ENCODE data around the gene RHOT2. TPM values are rescaled to one million over a fixed set of nuclear protein-coding genes. Genes with fewer than 3 reads are reported as not detected.
"Not testable (repeated sequence)": the region's sequence is repeated elsewhere in the genome, so short reads cannot be mapped to it uniquely, and the experiment has no call there.

Gene RHOT2
- polyA plus RNA-seq, 1 donor = 58.3 TPM

DNA sequence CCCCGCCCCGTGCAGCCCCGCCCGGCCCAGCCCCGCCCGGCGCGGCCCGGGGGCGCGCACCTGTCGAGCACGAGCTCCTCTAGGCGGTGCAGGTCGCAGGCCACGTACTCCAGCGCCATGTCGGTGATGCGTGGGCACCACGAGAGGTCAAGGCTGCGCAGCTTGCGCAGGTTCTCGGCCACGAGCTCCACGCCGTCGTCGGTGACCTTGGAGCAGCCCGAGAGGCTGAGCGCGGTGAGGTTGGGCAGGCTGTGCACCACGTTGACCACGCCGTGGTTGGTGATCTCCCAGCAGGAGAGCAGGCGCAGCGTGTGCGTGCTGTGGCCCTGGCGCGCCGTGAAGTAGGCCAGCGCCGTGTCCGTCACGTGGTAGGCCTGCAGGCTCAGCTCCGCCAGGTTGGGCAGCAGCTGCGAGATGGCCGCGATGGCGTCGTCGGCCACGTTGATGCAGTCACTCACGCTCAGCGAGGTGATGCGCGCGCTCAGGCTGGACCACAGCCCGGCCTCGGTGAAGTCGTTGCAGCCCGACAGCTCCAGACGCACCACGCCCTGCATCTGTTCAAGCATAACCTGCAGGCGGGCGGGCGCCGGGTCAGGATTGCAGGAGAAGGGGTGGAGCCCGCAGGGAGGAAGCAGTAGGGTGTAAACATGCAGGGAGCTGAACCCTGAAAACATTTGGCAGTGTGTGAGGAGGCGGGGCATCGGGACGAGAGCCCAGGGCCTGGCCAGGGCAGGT lies 27.6 kb downstream of the RHOT2 start:
- no peak for DNase-seq (ENCODE audit: low read depth)

DNA sequence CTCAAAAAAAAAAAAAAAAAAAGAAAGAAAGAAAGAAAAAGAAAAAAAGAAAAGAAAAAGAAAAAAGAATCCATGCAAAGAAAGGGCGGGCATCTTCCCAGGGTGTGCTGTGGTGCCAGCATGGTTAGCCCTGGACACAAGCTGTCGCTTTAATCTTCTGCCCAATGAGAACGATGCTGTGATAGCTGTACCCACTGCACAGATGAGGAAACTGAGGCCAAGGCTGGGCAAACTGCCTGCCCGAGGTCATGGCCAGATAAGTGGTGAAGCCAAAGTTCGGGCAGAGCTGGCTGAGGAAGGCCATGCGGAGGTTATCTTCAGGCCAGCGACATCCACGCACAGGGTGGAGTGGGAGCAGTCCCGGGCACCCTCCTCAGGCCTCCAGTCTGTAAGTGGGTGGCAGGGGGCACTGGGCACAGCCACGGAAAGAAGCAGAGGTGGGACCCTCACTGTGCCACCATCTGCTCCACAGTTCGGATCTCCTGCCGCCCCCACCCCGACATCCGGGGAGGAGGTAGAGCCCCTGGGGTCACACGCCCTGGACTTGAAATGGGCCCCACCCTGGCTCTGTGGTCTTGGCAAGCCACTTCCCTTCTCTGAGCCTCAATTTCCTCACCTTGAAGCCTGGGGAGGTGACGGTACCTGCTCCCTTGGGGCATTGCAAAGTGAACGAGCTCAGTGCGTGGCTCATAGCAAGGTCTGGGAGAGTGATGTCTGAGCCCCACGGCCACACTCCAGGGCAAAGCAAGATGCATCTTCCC lies 31.2 kb downstream of the RHOT2 start:
- no peak for DNase-seq (ENCODE audit: low read depth)

DNA sequence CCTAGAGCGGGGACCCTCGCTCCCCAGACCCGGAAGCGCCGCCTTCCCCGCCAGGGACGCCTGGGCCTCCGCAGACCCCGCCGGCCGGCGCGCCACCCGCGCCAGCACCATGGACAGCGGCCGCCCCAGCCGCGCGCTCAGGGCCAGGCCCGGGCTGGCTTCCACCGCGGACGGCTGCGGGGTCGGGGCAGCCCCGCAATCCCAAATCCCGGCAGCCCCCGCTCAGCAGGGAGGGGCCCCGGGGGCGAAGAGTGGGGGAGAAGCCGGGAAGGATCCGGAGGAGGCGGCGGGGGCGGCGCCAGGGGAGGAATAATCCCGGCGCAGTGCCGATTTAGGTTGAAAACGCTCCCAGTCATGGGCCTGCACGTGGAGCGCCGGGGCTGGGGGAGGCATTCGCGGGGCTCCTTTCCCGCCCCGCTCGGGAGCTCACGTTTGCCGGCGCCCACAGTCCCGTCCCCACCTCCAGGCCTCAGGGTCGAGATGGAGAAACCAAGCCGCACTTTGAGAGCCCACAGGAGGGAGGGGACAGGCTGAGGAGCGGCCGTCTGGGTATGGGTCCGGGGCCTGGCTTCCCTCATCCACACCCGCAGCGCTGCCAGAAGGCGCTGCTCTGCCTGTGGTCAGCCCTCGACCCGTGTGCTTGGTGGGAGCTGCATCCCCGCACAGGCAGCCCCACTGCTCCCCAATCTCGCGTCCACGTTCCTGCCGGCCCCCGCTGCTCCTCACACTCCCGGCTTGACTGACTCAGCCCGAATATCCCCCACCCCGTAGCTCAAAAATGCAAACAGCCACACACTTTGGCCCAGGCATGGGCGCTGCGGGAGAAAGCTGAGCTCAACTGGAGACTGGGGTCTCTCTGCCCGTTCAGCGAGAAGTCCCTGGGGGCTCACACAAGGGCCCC lies 33.0 kb downstream of the RHOT2 start:
- no peak for DNase-seq (ENCODE audit: low read depth)

DNA sequence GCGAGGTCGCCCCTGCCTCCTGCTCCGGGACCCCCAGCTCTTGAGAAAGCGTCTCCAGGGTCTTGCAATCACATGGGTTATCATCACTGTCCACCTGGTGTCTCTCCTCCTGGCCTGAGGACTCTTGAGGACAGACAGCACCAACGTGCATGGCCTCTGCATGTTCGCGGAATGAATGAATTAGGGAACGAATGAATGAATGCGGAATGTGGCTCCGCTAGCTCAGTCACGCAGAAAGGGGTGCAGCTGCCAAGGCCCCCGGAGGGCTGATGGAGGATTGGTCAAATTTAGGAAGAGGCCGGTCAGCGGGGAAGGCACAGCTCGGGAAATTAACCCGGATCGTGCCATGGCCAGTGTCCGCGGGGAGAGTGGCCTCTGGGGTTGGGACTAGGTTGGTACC lies 34.4 kb downstream of the RHOT2 start:
- no peak for DNase-seq (ENCODE audit: low read depth)

DNA sequence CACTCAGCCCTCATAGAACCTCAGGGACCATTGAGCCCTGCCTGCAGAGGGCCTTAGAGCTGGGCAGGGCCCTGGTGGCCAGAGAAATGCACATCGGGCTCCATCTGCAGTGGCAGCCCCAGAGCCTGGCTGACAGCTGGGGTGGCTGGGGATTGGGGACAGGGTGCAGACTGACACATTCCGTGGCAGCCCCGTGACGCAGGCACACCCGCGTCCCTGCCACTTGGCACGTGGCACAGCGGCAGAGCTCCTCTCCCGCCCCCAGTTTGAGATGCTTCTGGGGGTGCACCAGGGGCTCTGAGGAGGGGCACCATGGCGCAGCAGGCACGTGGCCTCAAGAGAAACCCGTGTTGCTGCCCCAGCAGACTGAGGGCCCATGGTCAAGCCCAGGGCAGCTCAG lies 35.5 kb downstream of the RHOT2 start:
- no peak for DNase-seq (ENCODE audit: low read depth)

DNA sequence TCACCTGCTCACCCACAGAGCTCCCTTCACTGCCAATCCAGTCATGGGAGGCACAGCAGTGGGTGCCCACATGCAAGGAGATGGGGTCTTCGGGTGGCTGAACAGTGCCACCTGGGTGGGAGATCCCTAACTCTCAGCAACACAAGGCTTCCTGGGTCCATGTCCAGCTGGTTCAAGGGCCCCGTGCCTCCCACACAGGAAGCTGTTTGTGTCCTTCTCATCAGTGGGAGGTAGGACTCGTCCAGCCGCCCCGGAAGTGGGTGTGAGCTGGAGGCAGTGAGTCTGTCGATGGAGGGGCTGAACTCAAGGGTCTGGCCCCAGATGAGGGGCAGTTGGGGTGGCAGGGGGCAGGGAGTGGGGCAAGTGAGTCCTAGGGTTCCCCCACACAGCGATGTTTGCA lies 36.1 kb downstream of the RHOT2 start:
- DNase-seq (ENCODE audit: low read depth) = no peak

DNA sequence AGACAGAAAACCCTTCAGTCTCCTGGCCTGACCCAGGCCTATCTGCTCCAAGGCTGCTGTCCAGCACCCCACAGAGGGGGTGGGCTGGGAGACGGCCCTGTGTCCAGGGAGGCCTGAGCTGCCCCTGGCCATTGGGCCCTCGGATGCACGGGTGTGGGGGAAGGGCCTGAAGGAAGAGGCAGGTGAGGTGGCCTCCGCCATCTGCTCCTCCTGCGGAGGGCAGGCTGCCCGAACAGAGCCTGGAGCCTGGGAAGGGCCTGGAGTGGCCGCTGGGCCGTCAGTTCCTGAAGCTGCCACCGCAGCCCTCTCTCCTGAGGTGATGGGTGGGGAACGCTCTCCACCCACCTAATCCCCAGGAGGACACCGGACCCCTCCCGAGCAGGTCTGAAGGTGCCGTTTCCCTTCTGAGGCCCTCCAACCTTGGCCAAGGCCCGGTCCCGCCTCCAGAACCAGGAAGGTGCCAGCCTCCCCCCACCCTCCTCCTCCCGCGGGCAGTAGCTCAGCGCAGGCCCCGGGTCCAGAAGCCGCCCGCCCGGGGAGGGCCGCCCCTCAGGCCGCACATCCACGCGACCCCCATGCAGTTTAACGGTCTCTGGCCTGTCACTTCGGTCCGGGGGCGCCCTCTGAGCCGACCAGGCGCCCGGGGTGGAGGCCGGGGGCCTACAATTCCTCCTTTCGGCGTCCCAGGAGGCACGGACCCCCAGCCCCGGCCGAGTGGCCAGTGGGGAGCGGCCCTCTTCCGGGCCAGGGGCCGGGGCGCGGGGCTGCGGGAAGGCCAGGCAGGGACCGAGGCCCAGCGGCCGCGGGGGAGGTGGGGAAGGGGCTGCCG lies 36.8 kb downstream of the RHOT2 start:
- DNase-seq (ENCODE audit: low read depth) = no peak

DNA sequence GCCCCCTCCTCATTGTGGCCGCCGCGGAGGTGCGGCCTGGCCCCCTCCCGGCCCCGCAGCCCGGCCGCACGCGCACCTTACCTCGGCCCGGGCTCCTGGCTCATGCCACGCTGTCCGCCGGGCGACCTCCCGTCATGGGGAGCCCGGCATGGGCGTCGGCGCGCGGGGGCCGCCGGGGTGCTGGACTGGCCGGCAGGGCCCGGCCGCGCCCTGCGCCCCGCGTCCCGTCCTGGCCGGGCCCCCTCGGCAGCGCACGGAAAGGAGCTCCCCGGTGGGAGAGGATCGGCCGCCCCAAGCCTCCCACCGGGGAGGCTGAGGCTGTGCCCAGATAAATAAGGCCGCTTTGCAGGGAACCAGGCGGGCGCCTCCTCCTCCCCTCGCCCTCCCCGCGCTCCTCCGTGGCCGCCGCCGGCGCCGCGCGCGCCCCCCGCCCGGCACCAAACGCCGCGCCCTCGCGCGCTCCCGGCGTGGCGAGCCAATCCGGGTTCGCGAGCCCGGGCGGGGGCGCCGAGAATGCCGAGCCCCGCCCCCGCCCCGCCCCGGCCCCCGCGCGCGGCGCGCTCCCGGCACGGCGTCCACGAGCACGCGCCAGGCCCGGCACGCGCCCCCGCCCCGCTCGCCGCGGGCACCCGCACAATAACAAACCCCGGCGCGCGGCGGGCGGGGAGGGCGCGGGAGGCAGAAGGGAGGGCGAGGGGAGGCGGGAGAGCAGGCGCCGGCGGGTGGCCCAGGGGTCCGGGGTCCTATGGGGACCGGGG lies 37.7 kb downstream of the RHOT2 start, which contains the start of gene FBXL16:
Gene FBXL16 (minus strand): TSS at position 371 of the 758 bp plus-strand sequence. CDS start 8,396 bp downstream, outside the sequence.
- no peak for DNase-seq (ENCODE audit: low read depth)

DNA sequence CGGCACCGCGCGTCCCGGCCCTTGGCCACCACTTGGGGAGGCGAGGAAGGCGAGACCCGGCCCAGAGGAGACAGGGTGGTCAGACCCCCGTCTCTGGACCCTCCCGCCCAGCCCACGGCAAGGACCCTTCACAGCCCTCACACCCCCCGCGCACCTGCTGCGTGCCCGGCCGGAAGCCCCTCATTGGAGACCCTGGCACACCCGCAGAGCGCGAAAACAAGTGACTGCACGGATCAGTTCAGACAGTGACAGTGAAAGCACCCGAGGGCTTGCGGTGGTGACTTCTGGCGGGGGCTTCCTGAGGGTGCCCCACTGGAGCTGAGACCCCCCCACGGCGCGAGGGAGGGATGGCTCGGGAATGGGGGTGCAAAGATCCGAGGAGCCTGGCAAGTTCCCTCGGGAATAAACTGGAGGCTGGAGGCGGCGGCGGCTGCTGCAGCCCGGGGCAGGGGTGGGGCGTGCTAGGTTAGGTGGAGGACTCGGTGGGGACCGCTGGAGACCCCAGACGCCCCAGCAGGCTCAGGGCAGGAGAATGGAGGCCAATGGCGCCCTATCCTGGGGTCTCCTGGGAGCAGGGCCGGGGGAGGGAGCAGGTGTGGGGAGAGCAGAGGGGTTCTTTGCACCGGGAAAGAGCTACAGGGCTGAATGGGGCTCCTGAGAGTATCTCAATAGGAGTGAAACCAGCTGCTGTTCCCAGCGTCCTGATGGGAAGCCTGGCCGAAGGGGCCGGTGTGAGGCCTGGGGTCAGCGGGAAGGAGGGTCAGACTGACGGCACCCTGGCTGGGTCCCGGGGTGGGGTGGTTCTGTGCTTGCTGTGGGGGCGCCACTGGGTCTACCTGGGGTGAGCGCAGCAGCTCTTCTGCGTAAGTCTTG lies 38.5 kb downstream of the RHOT2 start:
- no peak for DNase-seq (ENCODE audit: low read depth)

DNA sequence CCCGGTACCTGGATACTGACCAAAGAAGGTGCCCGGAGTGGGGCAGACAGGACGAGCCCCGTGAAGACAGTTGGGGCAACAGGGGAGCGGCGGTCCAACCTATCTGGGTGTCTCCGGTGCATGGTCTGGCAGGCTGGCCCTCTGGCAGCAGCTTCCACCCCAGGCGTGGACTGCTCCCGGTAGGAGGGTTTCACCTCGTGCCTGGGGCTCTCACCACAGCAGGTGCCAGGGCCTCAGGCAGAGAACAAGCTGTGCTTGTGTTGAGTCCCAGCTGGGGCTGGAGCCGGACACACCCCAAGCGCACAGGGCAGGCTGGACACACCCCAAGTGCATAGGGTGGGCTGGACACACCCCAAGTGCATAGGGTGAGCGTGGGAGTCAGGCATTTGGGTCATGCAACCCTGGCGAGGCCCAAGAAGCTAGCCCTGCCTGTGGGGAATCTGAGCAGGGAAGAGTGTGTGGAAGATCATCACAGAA lies 39.2 kb downstream of the RHOT2 start:
- DNase-seq (ENCODE audit: low read depth) = no peak

DNA sequence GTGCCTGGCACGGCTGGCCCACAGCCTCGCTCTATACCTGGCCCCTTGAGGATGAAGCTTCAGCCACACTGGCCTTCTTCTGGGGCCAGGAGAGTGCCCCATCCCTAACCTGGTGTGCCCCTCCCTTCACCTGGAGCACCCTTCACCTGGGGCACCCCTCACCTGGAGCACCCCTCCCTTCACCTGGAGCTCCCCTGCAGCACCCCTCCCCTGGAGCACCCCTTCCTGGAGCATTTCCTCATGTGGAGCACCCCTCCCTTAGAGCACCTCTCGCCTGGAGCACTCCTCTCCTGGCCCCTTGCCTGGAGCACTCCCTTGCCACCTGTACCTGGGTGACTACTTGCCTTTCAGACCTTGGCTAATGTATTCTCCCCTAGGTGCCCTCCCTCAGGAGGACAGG lies 40.1 kb downstream of the RHOT2 start:
- no peak for DNase-seq (ENCODE audit: low read depth)

DNA sequence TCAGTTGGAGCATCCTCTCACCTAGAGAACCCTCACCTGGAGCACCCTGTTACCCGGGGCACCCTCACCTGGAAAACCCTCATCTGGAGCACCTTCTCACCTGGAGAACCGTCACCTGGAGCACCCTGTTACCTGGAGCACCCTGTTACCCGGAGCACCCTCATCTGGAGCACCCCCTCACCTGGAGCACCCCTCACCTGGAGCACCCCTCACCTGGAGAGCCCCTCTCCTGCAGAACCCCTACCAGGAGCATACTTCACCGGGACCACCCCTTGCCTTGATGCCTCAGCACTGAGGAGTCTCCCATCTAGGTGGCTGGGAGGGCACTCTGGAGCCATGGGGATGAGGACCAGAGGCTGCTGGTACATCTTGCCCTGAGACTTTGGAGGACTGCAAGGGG lies 41.0 kb downstream of the RHOT2 start:
- DNase-seq (ENCODE audit: low read depth) = no peak

DNA sequence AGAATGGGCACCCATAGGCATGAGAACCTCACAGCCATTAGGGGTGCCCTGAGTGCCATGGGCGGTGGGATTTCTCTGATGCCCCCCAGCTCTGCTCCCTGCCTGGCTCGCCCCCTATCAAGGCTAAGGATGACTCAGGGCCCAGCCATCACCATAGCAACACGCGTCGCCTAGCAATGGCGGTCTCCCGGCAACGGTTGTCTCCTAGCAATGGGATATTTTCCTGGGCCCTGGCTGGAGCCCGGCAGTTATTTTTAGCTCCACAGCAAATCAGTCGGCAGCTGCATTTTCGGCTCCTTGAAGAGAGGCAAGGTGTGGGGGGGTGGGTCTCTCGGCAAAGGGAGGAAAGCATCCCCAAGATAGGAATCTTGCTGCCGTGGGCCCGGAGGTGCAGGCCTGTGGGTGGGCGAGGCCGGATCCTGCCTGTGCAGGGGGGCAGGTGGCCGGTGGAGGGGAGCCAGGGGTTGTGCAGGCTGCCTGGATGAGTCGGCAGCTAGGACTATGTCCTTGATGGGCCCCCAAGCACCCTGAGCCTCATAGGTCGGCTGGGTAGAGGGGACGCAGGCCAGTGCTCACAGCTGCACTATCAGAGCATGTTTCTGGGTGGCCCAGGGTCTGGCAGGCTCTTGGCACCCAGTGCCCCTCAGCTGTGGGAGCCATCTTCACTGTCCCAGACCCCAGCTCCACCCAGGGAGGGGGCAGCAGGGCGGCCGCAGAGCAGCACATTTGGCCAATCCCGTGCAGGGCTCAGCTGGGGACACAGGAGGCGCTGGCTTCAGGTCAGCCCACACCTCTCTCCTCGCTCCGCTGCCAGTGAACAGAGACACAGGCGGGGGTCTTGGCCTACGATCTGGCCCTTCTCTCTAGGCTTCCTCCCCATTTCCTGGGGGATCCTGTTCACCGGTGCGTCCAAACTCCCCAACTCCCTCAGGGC lies 41.9 kb downstream of the RHOT2 start:
- DNase-seq (ENCODE audit: low read depth) = no peak

DNA sequence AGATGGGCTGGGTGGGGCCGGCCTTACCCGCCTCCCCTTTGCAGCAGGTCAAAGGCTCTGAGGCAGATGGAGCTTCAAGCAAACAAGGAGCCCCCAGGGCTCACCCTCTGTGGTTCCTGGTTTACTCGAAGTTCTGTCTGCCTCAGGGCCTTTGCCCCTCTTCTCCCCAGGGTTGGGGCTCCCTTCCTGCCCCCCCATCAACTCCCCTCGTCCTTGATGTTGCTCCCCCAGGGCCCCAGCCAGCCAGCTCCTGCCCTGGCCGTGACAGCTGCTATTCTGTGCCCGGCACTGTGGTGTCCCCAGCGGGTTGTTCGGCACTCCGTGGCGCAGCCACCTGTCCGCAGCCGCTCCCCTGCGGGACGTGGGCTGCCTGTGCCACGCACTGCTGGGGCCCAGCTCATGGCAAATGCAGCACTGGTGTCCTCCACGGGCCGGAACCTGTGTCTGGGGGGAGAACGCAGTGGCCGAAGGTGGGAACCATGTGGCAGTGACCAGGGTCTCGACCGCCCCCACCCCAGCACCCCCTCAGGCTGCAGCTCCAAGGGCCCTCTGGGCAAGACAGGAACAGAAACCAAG lies 42.7 kb downstream of the RHOT2 start:
- DNase-seq (ENCODE audit: low read depth) = no peak

DNA sequence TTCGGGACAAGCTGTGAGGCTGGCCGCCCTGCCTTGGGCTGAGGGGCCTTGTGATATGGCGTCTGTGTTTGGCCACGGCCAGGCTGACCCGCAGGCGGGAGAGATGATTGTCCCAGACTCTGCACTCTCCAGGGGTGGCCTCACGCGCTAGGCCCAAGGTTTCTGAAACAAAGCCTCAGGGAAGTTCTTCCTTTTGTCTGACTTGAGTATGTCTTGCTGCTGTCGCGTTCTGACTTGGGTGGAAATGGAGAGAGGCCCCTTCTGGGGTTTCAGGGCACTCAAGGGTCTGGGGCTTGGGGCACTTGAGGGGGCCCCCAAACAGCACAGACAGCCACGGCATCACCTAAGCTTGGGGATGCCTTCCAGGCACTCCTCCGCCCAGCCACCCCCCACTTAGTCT lies 43.2 kb downstream of the RHOT2 start:
- DNase-seq (ENCODE audit: low read depth) = no peak

DNA sequence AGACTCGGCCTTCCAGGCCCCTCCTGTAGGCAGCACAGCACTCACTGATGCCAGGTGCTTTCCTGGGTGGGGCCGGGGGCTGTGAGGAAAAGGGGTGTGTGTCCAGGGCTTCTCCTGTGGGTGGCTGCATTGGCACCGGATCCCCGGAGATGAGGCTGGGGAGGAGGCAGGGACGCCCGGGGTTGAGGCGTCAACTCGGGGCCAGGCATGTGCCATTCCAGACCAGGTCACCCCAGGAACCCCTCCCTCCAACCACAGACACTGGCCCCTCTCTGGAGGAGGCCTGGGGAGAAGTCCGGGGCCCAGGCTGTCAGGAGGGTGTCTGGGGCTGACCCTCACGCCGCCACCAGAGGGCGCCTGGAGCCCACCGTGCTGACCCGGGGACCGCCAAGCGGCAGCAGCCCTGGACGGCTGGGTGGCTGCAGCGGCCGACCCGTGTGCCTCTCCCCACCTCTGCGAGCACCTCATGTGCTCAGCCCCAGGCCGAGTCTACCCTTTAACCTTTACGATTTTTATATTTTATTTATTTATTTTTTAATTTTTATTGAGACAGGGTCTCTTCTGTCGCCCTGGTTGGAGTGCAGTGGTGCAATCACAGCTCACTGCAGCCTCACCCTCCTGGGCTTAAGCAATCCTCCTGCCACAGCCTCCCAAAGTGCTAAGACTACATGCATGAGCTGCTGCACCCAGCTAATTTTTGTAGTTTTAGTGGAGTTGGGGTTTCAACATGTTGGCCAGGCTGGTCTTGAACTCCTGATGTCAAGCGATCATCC lies 43.8 kb downstream of the RHOT2 start:
- no peak for DNase-seq (ENCODE audit: low read depth)

DNA sequence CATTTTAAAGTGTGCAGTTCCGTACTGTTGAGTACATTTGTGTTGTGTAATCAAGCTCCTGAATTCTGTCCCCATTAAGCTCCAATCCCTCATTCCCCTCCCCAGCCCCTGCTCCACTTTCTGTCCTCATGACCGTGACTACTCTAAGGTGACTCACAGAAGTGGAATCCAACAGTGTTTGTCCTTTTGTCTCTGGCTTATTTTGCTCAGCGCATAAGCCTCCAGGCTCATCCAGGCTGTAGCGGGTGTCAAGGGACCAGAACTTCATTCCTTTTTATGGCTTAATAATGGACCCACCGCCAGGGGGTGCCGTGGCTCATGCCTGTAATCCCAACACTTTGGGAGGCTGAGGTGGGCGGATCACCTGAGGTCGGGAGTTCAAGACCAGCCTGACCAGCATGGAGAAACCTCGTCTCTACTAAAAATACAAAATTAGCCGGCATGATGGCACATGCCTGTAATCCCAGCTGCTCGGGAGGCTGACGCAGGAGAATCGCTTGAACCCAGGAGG lies 44.9 kb downstream of the RHOT2 start:
- DNase-seq (ENCODE audit: low read depth) = not testable (repeated sequence)
